IMR-90 (cell line): Measurements from ENCODE around the gene SPON1. TPM values are rescaled to one million over a fixed set of nuclear protein-coding genes. Genes with fewer than 3 reads are reported as not detected.

Experiments used
- ATAC-seq: fragments of 200-7000 bp; cut with Tn5 transposase; 2 replicates; pipeline ENCODE4 v1.9.1; 2020; ENCODE audit warnings: low read depth, mild to moderate bottlenecking, moderate library complexity
- BruUV-seq: library from RNA; stranded (reverse); fragments of 400-500 nt; replicated peaks from 2 replicates; lab custom pipeline; 2021; lab: Mats Ljungman, UMichigan
- CTCF ChIA-PET: fragments of 300-600 bp; formaldehyde crosslinking; extraction: SDS; loops from one replicate; lab custom pipeline; 2021; ENCODE audit warnings: antibody characterized with exemption; lab: Yijun Ruan, JAX
- POLR2A ChIA-PET: fragments of 300-600 bp; sonication (Branson Sonifier 250); formaldehyde crosslinking; loops from one replicate; lab custom pipeline; 2022; ENCODE audit warnings: antibody characterized with exemption; ENCODE audit not compliant: unreplicated experiment; lab: Charles Lee
- DNase-seq: peaks from one replicate; pipeline ENCODE4 v3.0.0; 2013
- H2AFZ ChIP-seq: replicated peaks from 2 replicates; pipeline ENCODE3; 2013; ENCODE audit warnings: low read length, mild to moderate bottlenecking; ENCODE audit not compliant: poor library complexity
- H2AK5ac ChIP-seq: 2 replicates; pipeline ENCODE4 v1.6.1; 2013; ENCODE audit warnings: low read depth, low read length, inconsistent platforms
- H2AK9ac ChIP-seq: replicated peaks from 2 replicates; pipeline ENCODE3; 2013; ENCODE audit warnings: mild to moderate bottlenecking, low read depth, low read length, moderate library complexity; ENCODE audit not compliant: poor library complexity
- H2BK120ac ChIP-seq: 2 replicates; pipeline ENCODE4 v1.6.1; 2013; ENCODE audit warnings: low read depth, low read length, inconsistent platforms
- H2BK15ac ChIP-seq: 3 replicates; pipeline ENCODE4 v1.6.1; 2013; ENCODE audit warnings: low read depth, low read length, inconsistent platforms
- H2BK20ac ChIP-seq: 2 replicates; pipeline ENCODE4 v1.6.1; 2013; ENCODE audit warnings: low read depth, mild to moderate bottlenecking, inconsistent platforms, low read length, moderate library complexity
- H2BK5ac ChIP-seq: 2 replicates; pipeline ENCODE4 v1.6.1; 2013; ENCODE audit warnings: mild to moderate bottlenecking, low read depth, low read length, inconsistent platforms; ENCODE audit not compliant: poor library complexity, severe bottlenecking
- H3K14ac ChIP-seq: replicated peaks from 2 replicates; pipeline ENCODE4 v1.6.1; 2013; ENCODE audit warnings: low read depth, low read length, inconsistent platforms
- H3K18ac ChIP-seq: 2 replicates; pipeline ENCODE4 v1.6.1; 2013; ENCODE audit warnings: low read depth, low read length, control low read depth
- H3K23ac ChIP-seq: 2 replicates; pipeline ENCODE4 v1.6.1; 2013; ENCODE audit warnings: low read depth, low read length, inconsistent platforms
- H3K27ac ChIP-seq: 2 replicates; pipeline ENCODE4 v1.5.1; 2013; ENCODE audit warnings: mild to moderate bottlenecking, control low read depth, low read length; ENCODE audit not compliant: insufficient read depth
- H3K27me3 ChIP-seq: 2 replicates; pipeline ENCODE4 v1.6.1; 2013; ENCODE audit warnings: low read length; ENCODE audit not compliant: control insufficient read depth, insufficient read depth
- H3K36me3 ChIP-seq: 2 replicates; pipeline ENCODE4 v1.6.1; 2013; ENCODE audit warnings: low read length, mixed read lengths; ENCODE audit not compliant: control insufficient read depth, insufficient read depth
- H3K4ac ChIP-seq: 2 replicates; pipeline ENCODE4 v1.6.1; 2013; ENCODE audit warnings: low read depth, low read length, inconsistent platforms
- H3K4me1 ChIP-seq: 2 replicates; pipeline ENCODE4 v1.6.1; 2013; ENCODE audit warnings: low read length, mixed read lengths; ENCODE audit not compliant: control insufficient read depth, insufficient read depth
- H3K4me2 ChIP-seq: 2 replicates; pipeline ENCODE4 v1.6.1; 2013; ENCODE audit warnings: low read depth, mild to moderate bottlenecking, control low read depth, low read length, moderate library complexity
- H3K4me3 ChIP-seq: 2 replicates; pipeline ENCODE4 v1.5.1; 2013; ENCODE audit warnings: low read depth, mild to moderate bottlenecking, control low read depth, low read length, moderate library complexity; ENCODE audit not compliant: insufficient read depth
- H3K56ac ChIP-seq: 2 replicates; pipeline ENCODE4 v1.6.1; 2013; ENCODE audit warnings: low read length, inconsistent platforms; ENCODE audit not compliant: insufficient read depth; ENCODE audit errors: extremely low read depth
- H3K79me1 ChIP-seq, 2 experiments: 2 replicates each; pipeline ENCODE4 v1.6.1; 2013; ENCODE audit warnings: low read length in 2 of 2, inconsistent platforms in 1 of 2, low read depth in 1 of 2
- H3K9ac ChIP-seq: 2 replicates; pipeline ENCODE4 v1.6.1; 2013; ENCODE audit warnings: low read depth, low read length, control low read depth
- H3K9me1 ChIP-seq: 2 replicates; pipeline ENCODE4 v1.6.1; 2013; ENCODE audit warnings: low read length, inconsistent platforms; ENCODE audit not compliant: insufficient read depth
- H3K9me3 ChIP-seq: 2 replicates; pipeline ENCODE4 v1.6.1; 2013; ENCODE audit warnings: low read length; ENCODE audit not compliant: control insufficient read depth, insufficient read depth
- H4K20me1 ChIP-seq: 2 replicates; pipeline ENCODE4 v1.6.1; 2013; ENCODE audit warnings: low read length, inconsistent platforms; ENCODE audit not compliant: insufficient read depth
- H4K5ac ChIP-seq: 2 replicates; pipeline ENCODE4 v1.6.1; 2013; ENCODE audit warnings: mild to moderate bottlenecking, low read depth, low read length, control low read depth
- H4K8ac ChIP-seq, 2 experiments: 2 replicates each; pipeline ENCODE4 v1.6.1; 2013; ENCODE audit warnings: low read depth in 2 of 2, low read length in 2 of 2, control low read depth in 1 of 2, inconsistent platforms in 1 of 2
- H4K91ac ChIP-seq: 2 replicates; pipeline ENCODE4 v1.6.1; 2013; ENCODE audit warnings: low read depth, low read length, inconsistent platforms; ENCODE audit not compliant: insufficient read depth
- FOS ChIP-seq: fragments of 150-350 bp; IDR thresholded peaks from 2 replicates; pipeline ENCODE4 v1.6.1; 2016; ENCODE audit warnings: low read depth, low read length
- MAFK ChIP-seq: IDR thresholded peaks from 2 replicates; pipeline ENCODE4 v1.6.1; 2012; ENCODE audit warnings: low read depth, low read length, improper control_type of control experiment
- MXI1 ChIP-seq: IDR thresholded peaks from 2 replicates; pipeline ENCODE4 v1.6.1; 2012; ENCODE audit warnings: low read depth, mild to moderate bottlenecking, low read length, moderate library complexity, borderline replicate concordance
- NFE2L2 ChIP-seq: fragments of 150-350 bp; IDR thresholded peaks from 2 replicates; pipeline ENCODE4 v1.6.1; 2016; ENCODE audit warnings: low read depth, mild to moderate bottlenecking, low read length
- RCOR1 ChIP-seq: IDR thresholded peaks from 2 replicates; pipeline ENCODE4 v1.6.1; 2012; ENCODE audit warnings: mild to moderate bottlenecking, low read length, improper control_type of control experiment; ENCODE audit not compliant: insufficient replicate concordance
- WGBS, 2 experiments: methylation state at CpG; one replicate each; pipeline versions ENCODE4 v1.1.5 to v1.1.7; 2013; ENCODE audit warnings: missing lambda C conversion rate in 2 of 2; ENCODE audit not compliant: insufficient read length in 1 of 2; ENCODE audit errors: extremely low coverage in 2 of 2; 5-methylcytosine and 5-hydroxymethylcytosine counted together
- dilution Hi-C: fragments of 300-500 bp; cut with HindIII; formaldehyde crosslinking; loops from one replicate; pipeline ENCODE4 v1.14.3; 2018; ENCODE audit warnings: low sequenced_read_pairs; ENCODE audit not compliant: unreplicated experiment
- in situ Hi-C: fragments of 300-500 bp; cut with MboI; formaldehyde crosslinking; loops from 3 replicates; pipeline ENCODE4 v1.14.3; 2019; ENCODE audit warnings: low sequenced_read_pairs, inconsistent platforms, mixed read lengths
- intact Hi-C: fragments of 100-400 bp; cut with micrococcal nuclease; formaldehyde crosslinking; loops from 2 replicates; pipeline ENCODE4 v1.10.0; 2022
- polyA plus RNA-seq, 3 experiments: library from polyadenylated mRNA; depleted of rRNA; stranded (reverse); fragments of >200 nt; gene quantifications; 2 replicates each; pipeline ENCODE4 v1.2.3, GENCODE V29; 2012; ENCODE audit warnings: low replicate concordance in 1 of 3
- total RNA-seq: library from RNA; depleted of rRNA; stranded (reverse); fragments of >200 nt; gene quantifications from 2 replicates; pipeline ENCODE4 v1.2.3, GENCODE V29; 2012

SPON1 gene
- total and polyA plus RNA-seq, 2 of the 4 experiments (the other 2 are of a cell fraction) = 0.62 to 0.72 TPM

DNA sequence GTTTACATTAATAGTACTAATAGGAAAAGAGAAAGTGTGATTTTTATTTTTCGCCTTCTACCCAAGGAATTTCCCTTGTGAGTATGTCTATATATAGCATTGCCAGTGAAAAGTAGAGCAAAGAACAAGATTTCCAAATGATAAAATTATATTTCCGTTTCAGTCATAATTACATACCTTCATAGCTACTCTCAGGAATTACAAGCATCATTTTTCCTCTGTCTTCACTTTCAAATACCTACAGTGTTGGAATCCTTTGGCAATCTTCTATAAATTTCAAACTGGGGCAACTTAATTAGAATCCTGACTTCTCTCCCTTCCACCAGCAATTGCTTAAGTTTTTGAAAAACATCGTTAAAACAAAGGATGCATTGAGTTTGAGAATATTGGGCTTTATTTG is 35.5 kb upstream of the SPON1 start:
- Histone ChIP-seq H4K91ac (no peak overlapping the region), H3K36me3 (no peaks in the 10 kb centered on the region), H3K27me3 (peaks cover 4% of the 10 kb centered on the region; the same call in 1 of the 2 replicates), H2BK15ac (no peak overlapping the region), H3K9ac (no peak overlapping the region), H2BK120ac (no peak overlapping the region), H4K8ac (no peak overlapping the region), H2BK5ac (no peak overlapping the region), H3K4me1 (no peaks in the 10 kb centered on the region), H3K79me1 (no peaks in the 10 kb centered on the region), H4K20me1 (no peaks in the 10 kb centered on the region), H3K9me3 (no peaks in the 10 kb centered on the region), H3K14ac (no peak overlapping the region), H3K18ac (no peak overlapping the region), H2AFZ (no peak overlapping the region), H3K4ac (no peak overlapping the region), H3K4me3 (no peak overlapping the region), H2BK20ac (no peak overlapping the region), H2AK9ac (no peak overlapping the region), H3K56ac (no peak overlapping the region), H4K5ac (no peak overlapping the region), H3K9me1 (no peaks in the 10 kb centered on the region), H3K23ac (no peak overlapping the region), H3K4me2 (no peak overlapping the region), H3K27ac (no peak overlapping the region), H2AK5ac (no peak overlapping the region)
- intact Hi-C loops (no loop called here), dilution Hi-C loops (no loop called here), in situ Hi-C loops (no loop called here)
- CTCF ChIA-PET = no interaction called here
- no peak for DNase-seq
- TF ChIP-seq MAFK (no peak), MXI1 (no peak), RCOR1 (no peak), FOS (no peak), NFE2L2 (no peak)
- WGBS, 2 experiments = no CpG with 5 or more reads among the region's 3 CpGs
- POLR2A ChIA-PET = no interaction called here
- BruUV-seq = no TSS peak
- ATAC-seq = no peak
